Tongue (tissue), 3 donors: Measurements from ENCODE around the gene MBLAC1. TPM values are rescaled to one million over a fixed set of nuclear protein-coding genes. Genes with fewer than 3 reads are reported as not detected.

Experiments used
- DNase-seq: peaks from one replicate; pipeline ENCODE4 v3.0.0-alpha.2; 2015
- small RNA-seq: library from RNA; depleted of rRNA; stranded (forward); fragments of <200 nt; gene quantifications from one replicate; pipeline ENCODE3, GENCODE V24; 2014; ENCODE audit warnings: low replicate concordance
- total RNA-seq: library from RNA; depleted of rRNA; stranded (reverse); fragments of >200 nt; gene quantifications from one replicate; pipeline ENCODE4 v1.2.3, GENCODE V29; 2014

MBLAC1 gene
- total RNA-seq, 1 donor from 2014 or later = 0.82 TPM

DNA sequence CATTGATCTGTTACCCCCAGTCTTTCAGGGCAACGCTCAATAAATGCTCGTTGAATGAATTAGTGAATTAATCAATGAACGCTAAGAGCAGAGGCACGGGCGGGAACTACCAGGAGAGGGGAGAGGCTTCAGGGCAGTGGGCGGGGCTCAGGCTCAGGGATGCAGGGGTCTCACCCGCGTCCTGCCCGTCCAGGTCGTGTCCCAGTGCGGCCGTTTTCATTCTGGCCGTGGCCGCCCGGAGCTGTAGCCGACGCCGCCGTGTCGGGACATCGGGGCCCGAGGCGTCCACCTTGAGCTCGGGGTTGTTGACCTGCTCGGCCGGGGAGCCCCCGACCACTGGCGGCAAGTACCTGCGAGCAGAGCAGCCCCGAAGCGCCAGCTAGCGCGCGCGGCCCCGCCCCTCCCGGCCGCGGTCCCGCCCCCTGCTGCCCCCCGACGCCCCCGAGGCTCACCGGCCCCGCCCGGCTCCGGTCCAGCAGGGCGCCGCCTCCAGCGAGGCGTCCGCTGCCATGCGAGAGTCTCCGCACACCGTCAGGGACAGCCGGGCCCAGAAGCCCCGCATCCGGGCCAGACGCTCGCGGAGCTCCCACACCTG is 44.4 kb downstream of the MBLAC1 start:
- peak; percentile 32 for DNase-seq

DNA sequence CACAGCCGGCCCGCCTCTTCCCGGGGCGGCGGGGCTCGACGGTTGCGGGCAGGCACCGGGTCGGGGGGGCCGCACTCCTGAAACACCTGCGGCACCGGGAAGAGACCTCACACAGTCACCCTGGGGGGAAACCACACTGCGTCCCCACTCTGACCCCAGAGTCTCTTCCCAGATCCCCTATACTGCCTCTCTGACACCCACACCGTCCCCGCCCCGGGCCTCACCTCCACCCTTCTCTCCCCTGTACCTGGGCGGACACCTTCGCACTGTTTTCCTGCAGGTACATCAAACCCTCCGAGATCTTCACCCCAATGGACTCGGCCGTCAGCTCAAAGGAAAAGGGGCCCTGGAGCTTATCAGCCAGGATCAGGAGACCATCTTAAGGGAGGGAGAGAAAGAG is 45.1 kb downstream of the MBLAC1 start:
- no peak for DNase-seq

DNA sequence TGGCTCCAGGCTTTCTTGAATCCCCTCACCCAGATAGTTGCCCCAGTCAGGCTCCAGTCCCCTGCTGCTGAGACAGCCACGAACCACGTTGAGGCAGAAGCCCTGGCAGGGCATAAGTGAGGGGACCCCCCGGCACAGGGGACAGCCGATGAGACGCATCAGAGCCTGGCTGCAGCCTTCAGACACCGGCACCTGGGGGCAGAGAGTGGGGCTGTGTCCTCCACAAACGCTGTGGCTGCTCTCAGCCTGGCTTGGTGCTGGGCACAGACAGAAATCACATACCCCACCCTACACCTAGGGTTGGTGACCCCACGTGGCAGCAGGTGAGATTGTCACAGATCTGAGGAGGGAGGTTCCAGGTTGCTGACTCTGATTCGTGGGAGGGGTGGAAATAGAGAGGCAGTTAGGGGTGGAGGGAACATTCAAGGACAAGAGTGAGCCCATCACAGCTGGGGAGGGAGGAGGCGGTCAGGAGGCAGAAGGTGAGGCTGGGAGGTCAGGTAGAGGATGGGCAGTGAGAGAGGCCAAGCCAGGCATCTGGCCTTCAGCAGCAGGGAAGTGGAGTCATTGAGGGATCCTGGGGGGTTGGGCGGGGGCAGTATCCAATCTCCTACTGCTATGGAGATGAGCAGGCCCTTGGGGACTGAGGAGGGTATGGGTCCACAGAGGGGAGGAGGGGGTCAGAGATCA is 47.2 kb downstream of the MBLAC1 start:
- no peak for DNase-seq

DNA sequence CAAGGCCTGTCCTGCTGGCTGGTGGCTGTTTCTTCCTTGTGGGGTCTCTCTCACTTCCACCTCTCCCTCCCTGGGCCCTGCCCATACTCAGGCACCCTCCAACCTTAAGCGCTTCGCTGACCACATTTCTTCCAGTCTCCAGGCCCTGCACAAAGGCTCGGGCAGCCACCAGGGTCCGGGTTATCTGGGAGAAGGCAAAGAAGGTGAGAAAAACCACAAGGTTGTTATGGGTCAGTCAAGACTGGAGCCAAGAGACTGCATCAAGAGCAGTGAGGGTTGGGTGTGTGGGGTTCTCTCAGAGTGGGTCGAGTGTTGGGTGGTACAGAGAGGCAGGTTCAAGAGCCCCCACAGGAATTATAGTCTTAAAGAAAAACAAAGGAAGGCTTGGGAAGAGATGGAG is 47.8 kb downstream of the MBLAC1 start:
- DNase-seq = no peak

DNA sequence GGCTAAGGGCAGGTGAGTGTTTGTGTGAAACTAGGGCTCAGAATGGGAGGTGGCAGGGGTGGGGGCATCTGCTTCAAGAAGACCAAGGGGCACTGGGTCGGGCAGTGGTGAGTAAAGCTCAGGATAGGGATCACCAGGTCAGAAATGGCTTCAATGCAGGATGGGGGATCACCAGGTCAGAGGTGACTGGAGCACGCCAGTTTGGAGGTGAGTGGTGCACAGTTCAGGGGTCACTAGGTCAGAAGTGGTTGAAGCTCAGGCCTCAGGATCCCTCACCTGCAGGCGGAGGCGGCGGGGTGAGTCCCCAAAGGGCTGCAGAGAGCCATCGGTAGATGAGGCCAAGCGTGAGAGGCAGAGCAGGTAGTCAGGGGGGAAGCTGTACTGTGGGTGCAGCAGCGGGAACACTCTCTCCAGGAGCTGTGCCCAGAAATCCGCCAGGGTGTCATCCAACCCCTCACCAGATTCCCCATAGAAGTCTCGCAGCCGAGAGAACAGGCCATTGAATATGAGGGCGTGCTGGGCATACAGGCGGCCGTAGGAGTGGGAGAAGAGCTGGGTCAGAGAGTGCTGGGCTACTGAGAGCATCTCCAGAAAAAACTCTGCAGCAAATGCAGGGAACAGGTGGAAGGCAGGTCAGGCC is 48.6 kb downstream of the MBLAC1 start:
- no peak for DNase-seq

DNA sequence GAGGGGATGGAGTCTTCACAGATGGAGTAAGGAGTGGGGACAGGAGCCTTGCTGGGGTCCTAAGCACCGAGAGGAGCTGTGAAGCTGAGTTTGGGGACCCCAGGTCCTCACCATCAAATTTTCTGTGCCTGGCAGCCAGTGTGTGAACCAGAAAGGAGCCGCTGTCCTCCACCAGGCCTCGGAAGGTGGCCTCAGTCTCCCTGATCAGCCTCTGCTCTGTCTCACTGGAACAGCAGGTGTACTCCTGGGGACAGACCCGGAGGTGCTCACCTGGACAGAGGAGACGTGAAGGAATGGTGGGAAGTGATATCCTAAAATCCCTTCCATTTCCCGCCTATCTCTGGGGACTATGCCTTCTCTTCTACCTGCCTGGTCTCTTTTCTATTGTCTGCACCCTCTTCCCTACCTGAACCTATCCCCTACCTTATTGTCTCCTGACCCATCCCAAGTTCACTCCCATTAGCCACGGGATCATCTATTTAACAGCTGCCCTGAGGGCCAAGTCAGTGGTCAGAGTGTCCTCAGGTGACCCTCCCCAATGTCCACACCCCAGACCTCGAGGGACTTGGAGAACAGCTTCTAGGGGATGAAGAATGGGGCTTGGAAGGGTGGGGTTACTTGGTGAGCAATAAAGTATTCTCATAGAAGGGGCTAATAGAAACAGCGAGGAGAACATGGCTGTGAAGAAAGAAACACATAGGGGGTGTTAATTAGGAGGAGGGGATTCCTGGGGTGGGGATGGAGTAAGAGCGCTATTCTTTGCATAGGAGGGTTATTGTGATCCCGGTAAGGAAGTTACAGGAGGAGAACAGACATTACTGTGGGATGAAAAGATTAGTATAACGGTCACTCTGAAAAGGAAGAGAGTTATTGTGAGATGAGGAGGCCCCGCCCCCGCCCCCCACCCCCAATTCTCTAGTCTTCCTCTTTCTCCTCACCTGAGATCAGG is 49.6 kb downstream of the MBLAC1 start:
- DNase-seq = no peak

DNA sequence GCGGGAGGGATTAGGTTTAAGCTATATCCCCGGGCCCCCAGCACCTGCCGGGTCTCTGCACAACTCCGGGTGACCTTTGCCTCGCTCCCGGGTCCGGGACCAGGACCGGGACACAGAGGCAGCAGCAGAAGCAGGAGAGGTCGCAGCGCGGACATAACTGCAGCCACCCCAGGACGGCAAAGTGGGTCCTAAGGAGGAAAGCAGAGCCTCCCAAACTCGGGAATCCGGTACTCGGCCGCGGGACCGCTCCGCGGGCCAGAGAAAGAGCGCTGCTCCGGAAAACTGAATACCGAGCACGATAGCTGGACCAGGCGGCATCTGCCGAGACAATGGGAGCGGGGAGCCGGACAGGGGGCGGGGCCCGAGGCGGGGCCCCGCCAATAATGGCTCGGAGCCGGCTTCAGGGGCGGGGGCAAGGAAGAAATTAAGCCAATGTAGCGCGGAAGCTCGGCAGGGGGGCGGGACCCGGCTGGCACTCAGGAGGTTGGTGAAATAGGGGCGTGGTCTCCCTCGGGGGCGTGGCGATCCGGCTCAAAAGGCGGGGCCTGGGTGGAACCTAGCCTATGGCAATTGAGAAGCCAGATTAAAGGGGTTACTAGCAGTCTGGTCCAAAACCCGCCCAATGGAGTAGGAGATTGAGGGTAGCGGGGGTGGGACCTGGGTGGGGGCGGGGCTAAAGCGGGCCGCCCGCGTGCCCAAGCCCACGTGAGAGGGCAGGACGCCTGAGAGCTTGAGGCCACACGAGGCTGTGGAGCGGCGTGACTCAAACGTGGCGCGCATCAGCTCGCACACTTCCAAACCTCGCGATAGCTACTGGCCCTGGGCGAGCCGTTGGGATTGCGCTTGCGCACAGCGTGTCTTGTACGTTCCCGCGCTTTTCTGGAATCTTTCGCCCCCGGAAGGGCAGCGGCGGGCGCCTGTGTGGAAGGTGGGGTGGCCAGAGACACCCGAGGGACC is 50.6 kb downstream of the MBLAC1 start, which contains the start of the genes GPC2 and STAG3:
TSS of gene GPC2 (minus strand) at position 337 of the 957 bp plus-strand sequence. CDS start at position 155, 182 bp downstream.
TSS of gene STAG3 (plus strand) at position 874 of the 957 bp plus-strand sequence. CDS start 2,639 bp downstream, outside the sequence.
- peak; percentile 98 for DNase-seq

Small RNAs within 50 kb of the gene (small RNA-seq; reads per million reads assigned to genes)
- 80.6 reads per million, percentile 96 among the genes with 10 or more reads in this experiment for gene MIR106B
- 1,497 reads per million, percentile 99 among the genes with 10 or more reads in this experiment for gene MIR25
- 240 reads per million, percentile 98 among the genes with 10 or more reads in this experiment for gene MIR93

Other genes starting within 250 kb of the MBLAC1 start
- gene OR2AE1, start 249.9 kb upstream of the MBLAC1 start, total RNA-seq = not detected
- 22.8 TPM for gene TRIM4, start 207.4 kb upstream of the MBLAC1 start, total RNA-seq
- not detected for gene GJC3, start 197.3 kb upstream of the MBLAC1 start, total RNA-seq
- gene AZGP1, start 150.9 kb upstream of the MBLAC1 start, total RNA-seq = 51.0 TPM
- 51.4 TPM for gene ZKSCAN1, start 111.4 kb upstream of the MBLAC1 start, total RNA-seq
- gene ZSCAN21, start 77.2 kb upstream of the MBLAC1 start, total RNA-seq = 18.9 TPM
- gene ZNF3, start 45.2 kb upstream of the MBLAC1 start, total RNA-seq = 28.0 TPM
- 50.4 TPM for gene COPS6, start 38.0 kb upstream of the MBLAC1 start, total RNA-seq
- gene MCM7, start 25.6 kb upstream of the MBLAC1 start, total RNA-seq = 53.0 TPM
- gene AP4M1, start 25.3 kb upstream of the MBLAC1 start, total RNA-seq = 19.7 TPM
- gene TAF6, start 7.6 kb upstream of the MBLAC1 start, total RNA-seq = 38.6 TPM
- gene CNPY4, start 7.3 kb upstream of the MBLAC1 start, total RNA-seq = 24.4 TPM
- 57.7 TPM for gene LAMTOR4, start 22.0 kb downstream of the MBLAC1 start, total RNA-seq
- 4.5 TPM for gene TRAPPC14, start 31.8 kb downstream of the MBLAC1 start, total RNA-seq
- gene GAL3ST4, start 41.6 kb downstream of the MBLAC1 start, total RNA-seq = 9.2 TPM
- 5.7 TPM for gene GPC2, start 50.4 kb downstream of the MBLAC1 start, total RNA-seq
- gene STAG3, start 51.0 kb downstream of the MBLAC1 start, total RNA-seq = 0.72 TPM
- gene PVRIG, start 93.0 kb downstream of the MBLAC1 start, total RNA-seq = not detected
- gene SPDYE3, start 180.7 kb downstream of the MBLAC1 start, total RNA-seq = not detected
- 14.8 TPM for gene PILRB, start 231.2 kb downstream of the MBLAC1 start, total RNA-seq
- 1.1 TPM for gene PILRA, start 246.5 kb downstream of the MBLAC1 start, total RNA-seq